H1 (cell line): ENCODE measurements around the gene GPC6. TPM values are rescaled to one million over a fixed set of nuclear protein-coding genes. Genes with fewer than 3 reads are reported as not detected.

Experiments
- CTCF ChIA-PET: fragments of 300-600 bp; sonication (Branson Sonifier 250); formaldehyde crosslinking; loops from one replicate; lab custom pipeline; 2021; ENCODE audit not compliant: partially characterized antibody; lab: Charles Lee
- POLR2A ChIA-PET: fragments of 300-600 bp; sonication (Branson Sonifier 250); formaldehyde crosslinking; loops from one replicate; lab custom pipeline; 2021; ENCODE audit warnings: inconsistent platforms; ENCODE audit not compliant: partially characterized antibody; lab: Charles Lee
- DNase-seq, 2 experiments: peaks; one replicate each; pipeline versions ENCODE4 v3.0.0 to v3.0.0-alpha.2; 2010 to 2022; ENCODE audit warnings: low spot score in 2 of 2, low read depth in 1 of 2, mixed read lengths in 1 of 2
- FAIRE-seq: peaks from 2 replicates; lab custom pipeline; 2011; peaks lifted over from hg19 to GRCh38; lab: Jason Lieb, UNC
- H2AFZ ChIP-seq: 2 replicates; pipeline ENCODE4 v1.8.1; 2012; ENCODE audit warnings: low read length, inconsistent platforms
- H2AK5ac ChIP-seq: 2 replicates; pipeline ENCODE4 v1.6.1; 2013; ENCODE audit warnings: low read depth, low read length
- H2BK120ac ChIP-seq: replicated peaks from 2 replicates; pipeline ENCODE3; 2013; ENCODE audit warnings: low read depth, low read length, inconsistent platforms
- H2BK12ac ChIP-seq: 2 replicates; pipeline ENCODE4 v1.6.1; 2013; ENCODE audit warnings: low read depth, low read length
- H2BK15ac ChIP-seq: 2 replicates; pipeline ENCODE4 v1.6.1; 2013; ENCODE audit warnings: low read length
- H2BK20ac ChIP-seq: 2 replicates; pipeline ENCODE4 v1.6.1; 2013; ENCODE audit warnings: low read length
- H2BK5ac ChIP-seq: 2 replicates; pipeline ENCODE4 v1.6.1; 2013; ENCODE audit warnings: low read depth, low read length
- H3K14ac ChIP-seq: 2 replicates; pipeline ENCODE4 v1.6.1; 2013; ENCODE audit warnings: inconsistent platforms; ENCODE audit not compliant: insufficient read length
- H3K18ac ChIP-seq: 2 replicates; pipeline ENCODE4 v1.6.1; 2013; ENCODE audit warnings: low read length; ENCODE audit errors: extremely low read depth
- H3K23ac ChIP-seq: 2 replicates; pipeline ENCODE4 v1.6.1; 2013; ENCODE audit warnings: inconsistent platforms; ENCODE audit not compliant: insufficient read length
- H3K23me2 ChIP-seq: 2 replicates; pipeline ENCODE4 v1.6.1; 2013; ENCODE audit warnings: low read depth, low read length
- H3K27ac ChIP-seq: 2 replicates; pipeline ENCODE4 v1.6.1; 2011; ENCODE audit warnings: low read depth, low read length, inconsistent platforms
- H3K27me3 ChIP-seq, 4 experiments: replicated peaks in 1 of 4; 1 replicate in 1 of 4; 2 replicates in 3 of 4; pipeline versions ENCODE4 v1.6.1 to v1.8.1; 2011 to 2013; ENCODE audit warnings: low read length in 3 of 4, mild to moderate bottlenecking in 3 of 4, inconsistent platforms in 2 of 4, mixed read lengths in 2 of 4, moderate library complexity in 1 of 4; ENCODE audit not compliant: control insufficient read depth in 3 of 4, insufficient read depth in 3 of 4; ENCODE audit errors: extremely low read depth in 1 of 4
- H3K36me3 ChIP-seq, 4 experiments: 2 replicates each; pipeline versions ENCODE4 v1.6.1 to v1.8.1; 2011 to 2013; ENCODE audit warnings: mild to moderate bottlenecking in 4 of 4, low read length in 3 of 4, moderate library complexity in 2 of 4, control low read depth in 1 of 4, inconsistent platforms in 1 of 4; ENCODE audit not compliant: insufficient read depth in 4 of 4, control insufficient read depth in 2 of 4
- H3K4ac ChIP-seq: replicated peaks from 2 replicates; pipeline ENCODE3; 2013; ENCODE audit warnings: low read length, low read depth, mixed read lengths, inconsistent platforms; ENCODE audit not compliant: insufficient read length
- H3K4me1 ChIP-seq, 4 experiments: replicated peaks in 1 of 4; 1 replicate in 1 of 4; 2 replicates in 3 of 4; pipeline versions ENCODE4 v1.6.1 to v1.8.1; 2011 to 2013; ENCODE audit warnings: low read length in 3 of 4, inconsistent platforms in 2 of 4, mixed read lengths in 1 of 4; ENCODE audit not compliant: insufficient read depth in 4 of 4, control insufficient read depth in 3 of 4
- H3K4me2 ChIP-seq, 2 experiments: 2 replicates each; pipeline versions ENCODE4 v1.6.1 to v1.8.1; 2011 to 2013; ENCODE audit warnings: low read depth in 2 of 2, low read length in 2 of 2, control low read depth in 1 of 2, inconsistent platforms in 1 of 2, mild to moderate bottlenecking in 1 of 2; ENCODE audit not compliant: insufficient read depth in 1 of 2
- H3K4me3 ChIP-seq, 4 experiments: fragments of 200-600, 300-600 bp in 1 of 4; sonication (generic), shearing (Covaris generic), sonication (Bioruptor Twin) in 1 of 4; 2 replicates each; pipeline versions ENCODE4 v1.5.1 to v1.8.1; 2011 to 2016; ENCODE audit warnings: low read length in 4 of 4, low read depth in 3 of 4, control low read depth in 2 of 4, inconsistent platforms in 2 of 4, mild to moderate bottlenecking in 2 of 4, mixed read lengths in 1 of 4, moderate library complexity in 1 of 4; ENCODE audit not compliant: insufficient read depth in 2 of 4; ENCODE audit errors: extremely low read depth in 1 of 4
- H3K56ac ChIP-seq: replicated peaks from 2 replicates; pipeline ENCODE3; 2013; ENCODE audit warnings: low read depth, mild to moderate bottlenecking, mixed read lengths, low read length, inconsistent platforms; ENCODE audit not compliant: insufficient read length
- H3K79me1 ChIP-seq: 2 replicates; pipeline ENCODE4 v1.6.1; 2013; ENCODE audit warnings: low read depth, low read length, control low read depth
- H3K79me2 ChIP-seq, 2 experiments: 2 replicates each; pipeline versions ENCODE4 v1.6.1 to v1.8.1; 2012 to 2013; ENCODE audit warnings: low read length in 2 of 2, mild to moderate bottlenecking in 2 of 2, inconsistent platforms in 1 of 2; ENCODE audit not compliant: insufficient read depth in 2 of 2, control insufficient read depth in 1 of 2
- H3K9ac ChIP-seq, 4 experiments: replicated peaks in 1 of 4; 1 replicate in 1 of 4; 2 replicates in 3 of 4; pipeline versions ENCODE4 v1.6.1 to v1.8.1; 2011 to 2013; ENCODE audit warnings: low read depth in 3 of 4, low read length in 3 of 4, control low read depth in 2 of 4, mild to moderate bottlenecking in 2 of 4, moderate library complexity in 2 of 4, inconsistent platforms in 1 of 4; ENCODE audit errors: extremely low read depth in 1 of 4
- H3K9me3 ChIP-seq, 2 experiments: 2 replicates each; pipeline versions ENCODE4 v1.6.1 to v1.8.1; 2012 to 2013; ENCODE audit warnings: mild to moderate bottlenecking in 2 of 2, moderate library complexity in 2 of 2, control low read depth in 1 of 2, inconsistent platforms in 1 of 2, low read depth in 1 of 2, low read length in 1 of 2, mixed read lengths in 1 of 2; ENCODE audit not compliant: insufficient read depth in 2 of 2
- H4K20me1 ChIP-seq, 2 experiments: replicated peaks in 1 of 2; 2 replicates each; pipeline versions ENCODE3 to v1.8.1; 2011 to 2013; ENCODE audit warnings: inconsistent platforms in 2 of 2, low read length in 2 of 2, mild to moderate bottlenecking in 1 of 2; ENCODE audit not compliant: insufficient read depth in 2 of 2, control insufficient read depth in 1 of 2
- H4K5ac ChIP-seq: 2 replicates; pipeline ENCODE4 v1.6.1; 2013; ENCODE audit warnings: low read length, low read depth, mixed read lengths, inconsistent platforms; ENCODE audit not compliant: insufficient read length
- H4K8ac ChIP-seq: 2 replicates; pipeline ENCODE4 v1.8.0; 2013; ENCODE audit warnings: mild to moderate bottlenecking, moderate library complexity, low read length, inconsistent platforms; ENCODE audit not compliant: insufficient read depth; ENCODE audit errors: extremely low read depth
- H4K91ac ChIP-seq: replicated peaks from 2 replicates; pipeline ENCODE3; 2013; ENCODE audit warnings: low read length, mixed read lengths, inconsistent platforms; ENCODE audit not compliant: insufficient read length
- BCL11A ChIP-seq, 2 experiments: IDR thresholded peaks; one replicate each; pipeline ENCODE4 v1.6.1; 2011; ENCODE audit warnings: low read depth in 2 of 2, low read length in 2 of 2, mild to moderate bottlenecking in 2 of 2
- BRCA1 ChIP-seq: IDR thresholded peaks from 2 replicates; pipeline ENCODE4 v1.6.1; 2012; ENCODE audit warnings: low read depth, low read length, improper control_type of control experiment
- CEBPB ChIP-seq: IDR thresholded peaks from 2 replicates; pipeline ENCODE4 v1.6.1; 2012; ENCODE audit warnings: low read depth, low read length
- MAFK ChIP-seq: IDR thresholded peaks from 2 replicates; pipeline ENCODE4 v1.6.1; 2012; ENCODE audit warnings: low read depth, mild to moderate bottlenecking, improper control_type of control experiment, low read length
- POLR2A ChIP-seq, 2 experiments: IDR thresholded peaks; 1 replicate in 1 of 2; 2 replicates in 1 of 2; pipeline ENCODE4 v1.6.1; 2011; ENCODE audit warnings: low read depth in 2 of 2, low read length in 2 of 2, mild to moderate bottlenecking in 2 of 2; ENCODE audit errors: control extremely low read depth in 1 of 2
- POLR2AphosphoS5 ChIP-seq: IDR thresholded peaks from 2 replicates; pipeline ENCODE4 v1.6.1; 2011; ENCODE audit warnings: low read depth, low read length
- RFX5 ChIP-seq: IDR thresholded peaks from 2 replicates; pipeline ENCODE4 v1.6.1; 2011; ENCODE audit warnings: low read depth, low read length, improper control_type of control experiment, borderline replicate concordance
- RNF2 ChIP-seq: fragments of 200-900, 300-1000 bp; sonication (generic); IDR thresholded peaks from 2 replicates; pipeline ENCODE4 v1.7.1; 2016; ENCODE audit warnings: borderline replicate concordance, low read depth, mild to moderate bottlenecking, antibody characterized with exemption, low read length; ENCODE audit not compliant: poor library complexity, severe bottlenecking; ENCODE audit errors: missing control alignments
- SAP30 ChIP-seq: fragments of 300-600 bp; sonication (generic); IDR thresholded peaks from 2 replicates; pipeline ENCODE4 v1.7.1; 2012; ENCODE audit warnings: low read length, moderate library complexity, mild to moderate bottlenecking, inconsistent platforms; ENCODE audit not compliant: insufficient read depth, insufficient replicate concordance
- SIX5 ChIP-seq: IDR thresholded peaks from 2 replicates; pipeline ENCODE4 v1.6.1; 2011; ENCODE audit warnings: mild to moderate bottlenecking, low read depth, low read length
- SRF ChIP-seq: IDR thresholded peaks from 2 replicates; pipeline ENCODE4 v1.6.1; 2011; ENCODE audit warnings: mild to moderate bottlenecking, low read depth, low read length, moderate library complexity
- WGBS, 2 experiments: shearing (Covaris generic) in 1 of 2; methylation state at CpG; one replicate each; pipeline versions ENCODE4 v1.1.6 to v1.1.7; 2013 to 2015; ENCODE audit warnings: low lambda C conversion rate in 2 of 2, mixed read lengths in 2 of 2, inconsistent platforms in 1 of 2, low coverage in 1 of 2, missing lambda C conversion rate in 1 of 2; ENCODE audit not compliant: insufficient replicate concordance in 2 of 2, insufficient coverage in 1 of 2, insufficient read length in 1 of 2; ENCODE audit errors: extremely low coverage in 1 of 2, missing lambda C conversion rate in 1 of 2; 5-methylcytosine and 5-hydroxymethylcytosine counted together
- polyA plus RNA-seq, 7 experiments: library from polyadenylated mRNA; depleted of rRNA in 3 of 7; stranded (reverse) in 5 of 7; unstranded in 2 of 7; fragments of >200 nt in 5 of 7; fragments of 200-250 nt in 2 of 7; gene quantifications; 1 replicate in 5 of 7; 2 replicates in 1 of 7; 4 replicates in 1 of 7; pipeline versions ENCODE4 v1.2.1 to v1.2.3, GENCODE V29; 2011 to 2013; ENCODE audit warnings: missing spikeins in 2 of 7, mixed read lengths in 2 of 7
- total RNA-seq: library from RNA; stranded (reverse); fragmentation: NEBNext Ultra II Directional; extraction: Animal tissue kit (Norgen Biotek cat#: 25700); gene quantifications from 2 replicates; pipeline ENCODE4 v1.2.1, GENCODE V29; 2021

Gene GPC6
- total and polyA plus RNA-seq, 2 of the 8 experiments (the other 6 are each of a cell fraction or from before 2014, with no cell fraction given): 5.4 to 12.0 TPM

GRCh38 chr13:93746589-93746988 lies 520.0 kb downstream of the GPC6 start:
- Histone ChIP-seq H3K23ac (no peak overlapping the region), H3K36me3 (no peaks in the 10 kb centered on the region), H2BK120ac (no peak overlapping the region), H3K56ac (no peak overlapping the region), H2BK5ac (no peak overlapping the region), H3K79me2 (no peaks in the 10 kb centered on the region), H3K4me3 (no peak overlapping the region), H3K4ac (no peak overlapping the region), H3K18ac (no peak overlapping the region), H4K91ac (no peak overlapping the region), H4K8ac (no peak overlapping the region), H3K79me1 (no peaks in the 10 kb centered on the region), H2BK15ac (no peak overlapping the region), H2AFZ (no peak overlapping the region), H2BK20ac (no peak overlapping the region), H3K4me1 (peaks cover 0 to 1% (median 0%) of the 10 kb centered on the region in 4 experiments; a peak in 1 of 7 replicates), H3K9me3 (no peaks in the 10 kb centered on the region), H3K27ac (no peak overlapping the region), H4K20me1 (no peaks in the 10 kb centered on the region), H3K9ac (no peak overlapping the region), H2BK12ac (no peak overlapping the region), H3K14ac (no peak overlapping the region), H3K27me3 (no peaks in the 10 kb centered on the region), H3K4me2 (no peak overlapping the region), H3K23me2 (no peaks in the 10 kb centered on the region; the same call in 1 of the 2 replicates), H4K5ac (no peak overlapping the region), H2AK5ac (no peak overlapping the region)
- DNase-seq (no peak), FAIRE-seq (peak; percentile 13)
- TF ChIP-seq SIX5 (no peak), MAFK (no peak), BCL11A (IDR thresholded peaks at IDR 0.05; ENCODE audit: low read depth in 2 of 2, low read length in 2 of 2) (no peak), RNF2 (no peak), POLR2AphosphoS5 (no peak), SAP30 (no peak), BRCA1 (no peak), POLR2A (IDR thresholded peaks at IDR 0.05; ENCODE audit: control extremely low read depth in 1 of 2, low read depth in 2 of 2, low read length in 2 of 2) (no peak), CEBPB (no peak), SRF (no peak), RFX5 (no peak)
- WGBS, 2 experiments: 91% methylated on average over 1 of the region's 1 CpG; no CpG with 5 or more reads in 1 of the 2 experiments
- ChIA-PET POLR2A (no interaction called here), CTCF (interaction anchor here (1.0 kb wide), 1 partner anchor 17 kb away, joined by 3 read pairs; no protein-coding TSS in a partner anchor)
